NCI-H146 treated with DMSO at 0.1 percent for 48 hours (cell line): ENCODE measurements around the gene MINK1.

ENCODE experiments used
- DNase-seq: peaks from one replicate; lab custom pipeline; 2025; ENCODE audit not compliant: unreplicated experiment; lab: John Stamatoyannopoulos, UW

Gene MINK1

GRCh38 chr17:4946312-4946976 is 113.3 kb downstream of the MINK1 start:
- DNase-seq: no peak

- DNase-seq: no peak
Observed at GRCh38 chr17:4947010-4947410, 113.9 kb downstream of the MINK1 start.
